Natural killer cell (primary cell): Measurements from ENCODE around the gene PRRG4. TPM values are rescaled to one million over a fixed set of nuclear protein-coding genes. Genes with fewer than 3 reads are reported as not detected.

Experiments
- ATAC-seq, 3 donors: fragments of 150-1000 bp in 2 of 3; fragments of 200-7000 bp in 1 of 3; cut with Tn5 transposase; 1 replicate in 1 of 3; 2 replicates in 2 of 3; pipeline ENCODE4 v1.10.0; 2021; ENCODE audit warnings: mild to moderate bottlenecking in 2 of 3, moderate library complexity in 2 of 3
- DNase-seq, 2 donors: peaks; one replicate each; pipeline versions ENCODE4 v3.0.0 to v3.0.0-alpha.2; 2013 to 2021; ENCODE audit warnings: mixed read lengths in 1 of 2
- H3K27ac ChIP-seq: one replicate; pipeline ENCODE4 v1.5.1; 2013; ENCODE audit warnings: mild to moderate bottlenecking, low read length
- H3K27me3 ChIP-seq: one replicate; pipeline ENCODE4 v1.6.1; 2013; ENCODE audit warnings: low read length; ENCODE audit not compliant: control insufficient read depth, insufficient read depth
- H3K36me3 ChIP-seq: one replicate; pipeline ENCODE4 v1.6.1; 2013; ENCODE audit warnings: low read length; ENCODE audit not compliant: control insufficient read depth, insufficient read depth
- H3K4me1 ChIP-seq: one replicate; pipeline ENCODE4 v1.6.1; 2013; ENCODE audit warnings: low read length; ENCODE audit not compliant: control insufficient read depth, insufficient read depth
- H3K4me3 ChIP-seq: one replicate; pipeline ENCODE4 v1.5.1; 2013; ENCODE audit warnings: low read length
- H3K9me3 ChIP-seq: one replicate; pipeline ENCODE4 v1.6.1; 2013; ENCODE audit warnings: low read length; ENCODE audit not compliant: control insufficient read depth, insufficient read depth
- H3K27ac Mint-ChIP-seq, 2 donors: one replicate each; pipeline ENCODE4 v1.8.0; 2022; ENCODE audit warnings: mild to moderate bottlenecking in 2 of 2, mixed read lengths in 2 of 2, moderate library complexity in 1 of 2
- H3K27me3 Mint-ChIP-seq, 2 donors: one replicate each; pipeline ENCODE4 v1.8.0; 2022; ENCODE audit warnings: low read depth in 2 of 2, mixed read lengths in 2 of 2
- H3K36me3 Mint-ChIP-seq: one replicate; pipeline ENCODE4 v1.8.0; 2022; ENCODE audit warnings: mixed read lengths
- H3K4me1 Mint-ChIP-seq, 2 donors: one replicate each; pipeline ENCODE4 v1.8.0; 2022; ENCODE audit warnings: mixed read lengths in 2 of 2
- H3K4me3 Mint-ChIP-seq: one replicate; pipeline ENCODE4 v1.8.0; 2022; ENCODE audit warnings: mild to moderate bottlenecking, moderate library complexity, mixed read lengths
- H3K9me3 Mint-ChIP-seq, 2 donors: one replicate each; pipeline ENCODE4 v1.8.0; 2022; ENCODE audit warnings: mixed read lengths in 2 of 2
- WGBS: methylation state at CpG from one replicate; pipeline ENCODE4 v1.1.7; 2013; ENCODE audit warnings: missing lambda C conversion rate; ENCODE audit not compliant: insufficient coverage; 5-methylcytosine and 5-hydroxymethylcytosine counted together
- intact Hi-C: fragments of 100-400 bp; cut with micrococcal nuclease; formaldehyde crosslinking; loops from one replicate; pipeline ENCODE4 v1.14.2; 2022
- total RNA-seq, 4 donors: library from RNA; stranded (reverse); fragments of 120-200 nt in 1 of 4; gene quantifications; one replicate each; pipeline versions ENCODE4 v1.2.3 to v1.2.4, GENCODE V29; 2013 to 2022
- TF ChIP-seq, protein P1 (sequence below): fragments of 200-600 bp; IDR thresholded peaks from one replicate; pipeline ENCODE4 v1.8.0; 2022; ENCODE audit warnings: antibody characterized with exemption

PRRG4 gene
- total RNA-seq, 3 donors from 2014 or later (not counting 1 experiment from before 2014, with no cell fraction given) = 0.14 to 0.25 (median 0.19) TPM

DNA sequence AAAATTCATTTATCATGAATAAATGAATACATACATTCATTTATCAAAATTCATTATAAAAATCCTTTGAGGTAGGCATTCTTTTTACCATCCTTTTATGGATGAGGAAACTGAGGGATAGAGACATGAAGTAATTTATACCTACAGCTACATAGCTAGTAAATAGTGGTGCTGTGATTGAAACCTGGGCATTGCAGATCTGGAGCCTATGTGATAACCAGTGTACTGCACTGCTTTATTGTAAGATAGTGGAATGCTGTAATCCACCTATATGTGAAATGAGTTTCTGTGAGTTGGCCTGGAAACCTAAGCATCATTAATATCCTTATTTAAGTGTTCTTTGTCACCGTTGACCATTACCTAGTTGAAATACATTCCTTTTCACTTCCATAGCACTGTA is 67.4 kb downstream of the PRRG4 start:
- Histone ChIP-seq H3K27ac (no peak overlapping the region), H3K27me3 (no peaks in the 10 kb centered on the region), H3K4me1 (peaks cover 8% of the 10 kb centered on the region), H3K36me3 (no peaks in the 10 kb centered on the region), H3K9me3 (no peaks in the 10 kb centered on the region), H3K4me3 (no peak overlapping the region)
- no peaks in the 10 kb centered on the region for H3K27me3 Mint-ChIP-seq
- ATAC-seq (no peak), DNase-seq (no peak)
- TF ChIP-seq, protein P1, sequence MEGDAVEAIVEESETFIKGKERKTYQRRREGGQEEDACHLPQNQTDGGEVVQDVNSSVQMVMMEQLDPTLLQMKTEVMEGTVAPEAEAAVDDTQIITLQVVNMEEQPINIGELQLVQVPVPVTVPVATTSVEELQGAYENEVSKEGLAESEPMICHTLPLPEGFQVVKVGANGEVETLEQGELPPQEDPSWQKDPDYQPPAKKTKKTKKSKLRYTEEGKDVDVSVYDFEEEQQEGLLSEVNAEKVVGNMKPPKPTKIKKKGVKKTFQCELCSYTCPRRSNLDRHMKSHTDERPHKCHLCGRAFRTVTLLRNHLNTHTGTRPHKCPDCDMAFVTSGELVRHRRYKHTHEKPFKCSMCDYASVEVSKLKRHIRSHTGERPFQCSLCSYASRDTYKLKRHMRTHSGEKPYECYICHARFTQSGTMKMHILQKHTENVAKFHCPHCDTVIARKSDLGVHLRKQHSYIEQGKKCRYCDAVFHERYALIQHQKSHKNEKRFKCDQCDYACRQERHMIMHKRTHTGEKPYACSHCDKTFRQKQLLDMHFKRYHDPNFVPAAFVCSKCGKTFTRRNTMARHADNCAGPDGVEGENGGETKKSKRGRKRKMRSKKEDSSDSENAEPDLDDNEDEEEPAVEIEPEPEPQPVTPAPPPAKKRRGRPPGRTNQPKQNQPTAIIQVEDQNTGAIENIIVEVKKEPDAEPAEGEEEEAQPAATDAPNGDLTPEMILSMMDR = no peak
- H3K9me3 Mint-ChIP-seq = no peaks in the 10 kb centered on the region
- no peak overlapping the region for H3K4me3 Mint-ChIP-seq
- 81% methylated on average over 1 of the region's 1 CpG for WGBS
- no peaks in the 10 kb centered on the region for H3K36me3 Mint-ChIP-seq
- H3K27ac Mint-ChIP-seq = peak overlapping the region in 1 of 2 donors; percentile 51
- H3K4me1 Mint-ChIP-seq = peaks cover 44 to 52% of the 10 kb centered on the region in 2 donors
- intact Hi-C loops = loop anchor here (10.0 kb wide), 2 partner anchors 358 to 1158 kb away; partner anchors contain the start of genes CAPRIN1 and HIPK3

DNA sequence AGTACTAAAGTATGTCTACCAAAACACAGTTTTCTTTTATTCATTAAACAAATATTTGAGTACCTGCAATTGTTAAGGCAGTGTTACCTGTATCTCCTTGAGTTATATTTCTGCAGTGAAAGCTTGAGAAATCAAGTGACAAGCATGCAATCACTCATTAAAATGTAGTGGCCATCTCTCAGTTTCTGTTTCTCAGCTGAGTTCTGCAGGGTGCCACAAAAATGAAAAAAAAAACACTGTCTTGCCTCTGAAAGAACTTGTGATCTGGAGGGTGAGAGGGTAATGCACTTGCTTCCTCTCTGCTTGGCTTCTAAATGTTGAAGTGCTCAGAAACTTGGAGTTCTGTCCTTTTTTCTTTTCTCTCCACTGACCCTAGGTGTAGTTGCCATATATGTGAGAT is 69.7 kb downstream of the PRRG4 start:
- Histone ChIP-seq H3K4me3 (no peak overlapping the region), H3K27me3 (no peaks in the 10 kb centered on the region), H3K27ac (no peak overlapping the region), H3K36me3 (no peaks in the 10 kb centered on the region), H3K9me3 (no peaks in the 10 kb centered on the region), H3K4me1 (no peaks in the 10 kb centered on the region)
- peaks cover 40 to 42% of the 10 kb centered on the region in 2 donors for H3K4me1 Mint-ChIP-seq
- no peaks in the 10 kb centered on the region for H3K36me3 Mint-ChIP-seq
- ATAC-seq (peak; percentile 62 to 82 (median 81)), DNase-seq (no peak)
- H3K27ac Mint-ChIP-seq = peak overlapping the region; percentile 74 to 83
- H3K4me3 Mint-ChIP-seq = peak overlapping the region; percentile 69
- intact Hi-C loops = loop anchor here (10.0 kb wide), 2 partner anchors 355 to 1155 kb away; partner anchors contain the start of genes CAPRIN1 and HIPK3
- TF ChIP-seq, protein P1 = no peak
- H3K27me3 Mint-ChIP-seq = no peaks in the 10 kb centered on the region
- H3K9me3 Mint-ChIP-seq = no peaks in the 10 kb centered on the region

DNA sequence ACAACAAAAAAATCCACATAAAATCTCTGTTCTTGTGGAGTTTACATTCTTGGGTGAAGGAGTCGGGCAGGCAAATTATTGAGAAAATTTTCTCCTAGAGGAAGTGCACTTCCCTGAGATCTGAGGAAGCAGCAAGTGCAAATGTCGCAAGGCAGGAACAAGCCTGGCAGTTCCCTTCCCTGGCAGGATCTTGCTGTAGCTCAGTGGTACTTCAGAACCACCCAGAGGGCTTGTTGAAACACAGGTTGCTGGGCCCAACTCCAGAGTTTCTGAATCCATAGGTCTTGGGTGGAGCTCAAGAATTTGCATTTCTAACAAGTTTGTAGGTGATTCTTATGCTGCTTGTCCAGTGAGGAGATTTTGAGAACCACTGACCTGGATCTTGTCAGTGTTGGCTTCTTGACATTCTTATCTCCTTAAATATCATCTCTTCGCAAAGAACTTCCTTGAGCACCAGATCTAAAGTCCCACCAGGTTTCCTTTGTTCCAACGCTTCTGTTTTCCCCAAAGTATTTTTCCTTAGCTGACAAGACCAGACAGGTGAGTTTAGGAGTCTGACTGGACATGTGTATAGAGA is 72.5 kb downstream of the PRRG4 start:
- no peak overlapping the region for H3K27ac ChIP-seq
- Mint-ChIP-seq H3K4me3 (no peak overlapping the region), H3K4me1 (peaks cover 42% of the 10 kb centered on the region in 2 donors), H3K9me3 (no peaks in the 10 kb centered on the region), H3K36me3 (no peaks in the 10 kb centered on the region), H3K27ac (no peak overlapping the region), H3K27me3 (no peaks in the 10 kb centered on the region)
- no peak for DNase-seq
- H3K27me3 ChIP-seq = no peaks in the 10 kb centered on the region
- no peak overlapping the region for H3K4me3 ChIP-seq
- H3K9me3 ChIP-seq = no peaks in the 10 kb centered on the region
- 91% methylated on average over 4 of the region's 4 CpGs for WGBS
- H3K36me3 ChIP-seq = no peaks in the 10 kb centered on the region
- TF ChIP-seq, protein P1 = no peak
- H3K4me1 ChIP-seq = no peaks in the 10 kb centered on the region
- no peak for ATAC-seq
- intact Hi-C loops = no loop called here
